H9 (cell line): ENCODE measurements around the gene AXIN1. TPM values are rescaled to one million over a fixed set of nuclear protein-coding genes. Genes with fewer than 3 reads are reported as not detected.

Source experiments
- DNase-seq: peaks from one replicate; pipeline ENCODE4 v3.0.0-alpha.2; 2017
- H2AFZ ChIP-seq: one replicate; pipeline ENCODE4 v1.6.1; 2013; ENCODE audit warnings: mild to moderate bottlenecking, low read length, control low read depth, moderate library complexity
- H2AK5ac ChIP-seq: 2 replicates; pipeline ENCODE4 v1.6.1; 2013; ENCODE audit warnings: low read length, control low read depth, mixed read lengths; ENCODE audit not compliant: insufficient read length
- H2BK120ac ChIP-seq: one replicate; pipeline ENCODE4 v1.6.1; 2013; ENCODE audit warnings: low read depth, mild to moderate bottlenecking, low read length, control low read depth, inconsistent platforms; ENCODE audit not compliant: poor library complexity, severe bottlenecking
- H2BK12ac ChIP-seq: 2 replicates; pipeline ENCODE4 v1.6.1; 2013; ENCODE audit warnings: low read length, control low read depth, mixed read lengths, low read depth; ENCODE audit not compliant: insufficient read length
- H2BK15ac ChIP-seq: 2 replicates; pipeline ENCODE4 v1.6.1; 2013; ENCODE audit warnings: low read depth, low read length, control low read depth
- H2BK20ac ChIP-seq: one replicate; pipeline ENCODE4 v1.6.1; 2013; ENCODE audit warnings: low read depth, mild to moderate bottlenecking, low read length, control low read depth, inconsistent platforms; ENCODE audit not compliant: poor library complexity, severe bottlenecking
- H2BK5ac ChIP-seq: 2 replicates; pipeline ENCODE4 v1.6.1; 2013; ENCODE audit warnings: low read length, control low read depth, mixed read lengths; ENCODE audit not compliant: insufficient read length
- H3K14ac ChIP-seq: 2 replicates; pipeline ENCODE4 v1.6.1; 2013; ENCODE audit warnings: low read length, control low read depth; ENCODE audit not compliant: insufficient read depth
- H3K18ac ChIP-seq: 2 replicates; pipeline ENCODE4 v1.6.1; 2013; ENCODE audit warnings: low read depth, mild to moderate bottlenecking, mixed read lengths, low read length, control low read depth; ENCODE audit not compliant: insufficient read length
- H3K23ac ChIP-seq: 2 replicates; pipeline ENCODE4 v1.6.1; 2013; ENCODE audit warnings: low read length, control low read depth, mixed read lengths, low read depth; ENCODE audit not compliant: insufficient read length
- H3K23me2 ChIP-seq: 2 replicates; pipeline ENCODE4 v1.6.1; 2013; ENCODE audit warnings: low read depth, mild to moderate bottlenecking, mixed read lengths, low read length, control low read depth; ENCODE audit not compliant: insufficient read length, poor library complexity, severe bottlenecking
- H3K27ac ChIP-seq: 2 replicates; pipeline ENCODE4 v1.5.1; 2013; ENCODE audit warnings: low read length, control low read depth, mixed read lengths, low read depth; ENCODE audit not compliant: insufficient read length
- H3K27me3 ChIP-seq: 2 replicates; pipeline ENCODE4 v1.6.1; 2013; ENCODE audit warnings: low read length, control low read depth, inconsistent platforms; ENCODE audit not compliant: insufficient read depth
- H3K4ac ChIP-seq: 2 replicates; pipeline ENCODE4 v1.6.1; 2013; ENCODE audit warnings: low read depth, mild to moderate bottlenecking, control low read depth, inconsistent platforms, low read length, moderate library complexity
- H3K4me1 ChIP-seq: 2 replicates; pipeline ENCODE4 v1.6.1; 2013; ENCODE audit warnings: low read length, control low read depth, inconsistent platforms; ENCODE audit not compliant: insufficient read depth
- H3K4me2 ChIP-seq: 2 replicates; pipeline ENCODE4 v1.6.1; 2013; ENCODE audit warnings: low read length, control low read depth, mixed read lengths; ENCODE audit not compliant: insufficient read length, insufficient read depth
- H3K56ac ChIP-seq: 2 replicates; pipeline ENCODE4 v1.6.1; 2013; ENCODE audit warnings: low read depth, mild to moderate bottlenecking, mixed read lengths, low read length, control low read depth; ENCODE audit not compliant: insufficient read length
- H3K79me1 ChIP-seq: 2 replicates; pipeline ENCODE4 v1.6.1; 2013; ENCODE audit warnings: low read depth, mild to moderate bottlenecking, moderate library complexity, low read length, control low read depth, inconsistent platforms; ENCODE audit not compliant: insufficient read depth, poor library complexity, severe bottlenecking
- H3K79me2 ChIP-seq: 2 replicates; pipeline ENCODE4 v1.6.1; 2013; ENCODE audit warnings: low read length, control low read depth, inconsistent platforms; ENCODE audit not compliant: insufficient read depth
- H3K9ac ChIP-seq: 2 replicates; pipeline ENCODE4 v1.6.1; 2013; ENCODE audit warnings: low read length, control low read depth, mixed read lengths; ENCODE audit not compliant: insufficient read length; ENCODE audit errors: extremely low read depth
- H3K9me3 ChIP-seq: one replicate; pipeline ENCODE4 v1.6.1; 2013; ENCODE audit warnings: low read depth, low read length, inconsistent platforms; ENCODE audit not compliant: control insufficient read depth
- H3T11ph ChIP-seq: one replicate; pipeline ENCODE4 v1.6.1; 2013; ENCODE audit warnings: mild to moderate bottlenecking, low read length, control low read depth, inconsistent platforms
- H4K20me1 ChIP-seq: one replicate; pipeline ENCODE4 v1.6.1; 2013; ENCODE audit not compliant: control insufficient read depth, insufficient read length, insufficient read depth
- H4K5ac ChIP-seq: 2 replicates; pipeline ENCODE4 v1.6.1; 2013; ENCODE audit warnings: low read depth, mild to moderate bottlenecking, mixed read lengths, low read length, control low read depth; ENCODE audit not compliant: insufficient read length
- H4K8ac ChIP-seq: replicated peaks from 2 replicates; pipeline ENCODE4 v1.6.1; 2013; ENCODE audit warnings: low read length, control low read depth, mixed read lengths, low read depth; ENCODE audit not compliant: insufficient read length
- H4K91ac ChIP-seq: 2 replicates; pipeline ENCODE4 v1.6.1; 2013; ENCODE audit warnings: low read depth, mild to moderate bottlenecking, moderate library complexity, mixed read lengths, low read length, control low read depth; ENCODE audit not compliant: insufficient read length
- H3K27ac Mint-ChIP-seq, 3 experiments: 2 replicates in 2 of 3; 3 replicates in 1 of 3; pipeline ENCODE4 v1.8.0; 2020 to 2021; ENCODE audit warnings: mixed read lengths in 3 of 3, mild to moderate bottlenecking in 1 of 3, moderate library complexity in 1 of 3
- H3K27me3 Mint-ChIP-seq: 2 replicates; pipeline ENCODE4 v1.8.0; 2021; ENCODE audit warnings: low read depth, mild to moderate bottlenecking, moderate library complexity, mixed read lengths
- H3K36me3 Mint-ChIP-seq, 3 experiments: 2 replicates in 2 of 3; 3 replicates in 1 of 3; pipeline ENCODE4 v1.8.0; 2020 to 2021; ENCODE audit warnings: low read depth in 3 of 3, mixed read lengths in 3 of 3; ENCODE audit not compliant: insufficient read depth in 1 of 3
- H3K4me1 Mint-ChIP-seq, 2 experiments: 2 replicates each; pipeline ENCODE4 v1.8.0; 2020; ENCODE audit warnings: mixed read lengths in 2 of 2
- H3K4me3 Mint-ChIP-seq, 2 experiments: 2 replicates in 1 of 2; 3 replicates in 1 of 2; pipeline ENCODE4 v1.8.0; 2020 to 2021; ENCODE audit warnings: mild to moderate bottlenecking in 2 of 2, mixed read lengths in 2 of 2, moderate library complexity in 1 of 2
- H3K9me3 Mint-ChIP-seq, 2 experiments: 2 replicates in 1 of 2; 3 replicates in 1 of 2; pipeline ENCODE4 v1.8.0; 2020; ENCODE audit warnings: mild to moderate bottlenecking in 2 of 2, mixed read lengths in 2 of 2, moderate library complexity in 1 of 2
- CTCF ChIP-seq: fragments of 200-600 bp; sonication (generic); conservative IDR thresholded peaks from 3 replicates; pipeline ENCODE4 v1.8.0; 2021; ENCODE audit warnings: antibody characterized with exemption, mild to moderate bottlenecking
- WGBS: extraction: QIAGEN DNeasy Blood & Tissue Kit; methylation state at CpG from one replicate; pipeline ENCODE4 v1.1.7; 2013; ENCODE audit warnings: missing lambda C conversion rate, low lambda C conversion rate, mixed read lengths; ENCODE audit not compliant: insufficient read length; ENCODE audit errors: extremely low coverage; 5-methylcytosine and 5-hydroxymethylcytosine counted together
- total RNA-seq: library from RNA; stranded (reverse); gene quantifications from 2 replicates; pipeline ENCODE4 v1.2.1, GENCODE V29; 2021

The AXIN1 gene
- total RNA-seq, 1 experiment from 2014 or later = 50.9 TPM

GRCh38 chr16:239948-240277 lies 112.6 kb downstream of the AXIN1 start:
- Histone ChIP-seq H3K18ac (no peak overlapping the region), H4K5ac (no peak overlapping the region), H4K8ac (no peak overlapping the region), H3K79me2 (no peaks in the 10 kb centered on the region; the same call in 1 of the 2 replicates), H3K9ac (no peak overlapping the region), H2AK5ac (no peak overlapping the region), H4K91ac (no peak overlapping the region), H2BK15ac (no peak overlapping the region), H3K27me3 (no peaks in the 10 kb centered on the region), H3K14ac (no peak overlapping the region), H2BK12ac (no peak overlapping the region), H4K20me1 (no peaks in the 10 kb centered on the region), H3K79me1 (peaks cover 12% of the 10 kb centered on the region), H2BK5ac (no peak overlapping the region), H3K23me2 (no peaks in the 10 kb centered on the region), H3K27ac (no peak overlapping the region), H3K4me1 (no peaks in the 10 kb centered on the region), H3K4ac (no peak overlapping the region), H2AFZ (no peak overlapping the region), H2BK20ac (no peak overlapping the region), H3K56ac (no peak overlapping the region), H3T11ph (no peak overlapping the region), H3K4me2 (no peak overlapping the region), H3K23ac (no peak overlapping the region), H3K9me3 (no peaks in the 10 kb centered on the region), H2BK120ac (no peak overlapping the region)
- H3K27ac Mint-ChIP-seq = peak overlapping the region in 1 of 3 experiments; percentile 36; a peak in 3 of 7 replicates
- H3K36me3 Mint-ChIP-seq = peaks cover 0 to 11% (median 6%) of the 10 kb centered on the region in 3 experiments; a peak in 5 of 7 replicates
- peaks cover 2 to 6% of the 10 kb centered on the region in 2 experiments for H3K4me1 Mint-ChIP-seq
- WGBS = no CpG with 5 or more reads among the region's 3 CpGs
- H3K9me3 Mint-ChIP-seq = no peaks in the 10 kb centered on the region
- DNase-seq = no peak
- TF ChIP-seq CTCF = no peak
- no peak overlapping the region for H3K4me3 Mint-ChIP-seq
- H3K27me3 Mint-ChIP-seq = no peaks in the 10 kb centered on the region

Other genes with a start within 250 kb of the AXIN1 start
- gene NPRL3, start 214.1 kb downstream of the AXIN1 start, total RNA-seq = 36.9 and 37.1 TPM in 2 replicates
- not detected in 2 replicates for gene HBZ, start 200.1 kb downstream of the AXIN1 start, total RNA-seq
- not detected in 2 replicates for gene HBM, start 186.7 kb downstream of the AXIN1 start, total RNA-seq
- gene HBA2, start 179.8 kb downstream of the AXIN1 start, total RNA-seq = 4.3 TPM in 1 of 2 replicates, not detected in the other
- gene HBA1, start 176.0 kb downstream of the AXIN1 start, total RNA-seq = 2.0 and 7.2 TPM in 2 replicates
- gene HBQ1, start 172.3 kb downstream of the AXIN1 start, total RNA-seq = 3.5 and 4.4 TPM in 2 replicates
- 128 and 137 TPM in 2 replicates for gene LUC7L, start 123.3 kb downstream of the AXIN1 start, total RNA-seq
- gene FAM234A, start 117.9 kb downstream of the AXIN1 start, total RNA-seq = 94.9 and 98.8 TPM in 2 replicates
- gene RGS11, start 76.8 kb downstream of the AXIN1 start, total RNA-seq = 2.9 and 3.4 TPM in 2 replicates
- 4.2 and 5.9 TPM in 2 replicates for gene ARHGDIG, start 72.1 kb downstream of the AXIN1 start, total RNA-seq
- gene PDIA2, start 69.6 kb downstream of the AXIN1 start, total RNA-seq = 1.1 and 1.4 TPM in 2 replicates
- 154 TPM in 2 replicates for gene MRPL28, start 17.8 kb upstream of the AXIN1 start, total RNA-seq
- 111 and 114 TPM in 2 replicates for gene PGAP6, start 29.3 kb upstream of the AXIN1 start, total RNA-seq
- gene NME4, start 44.5 kb upstream of the AXIN1 start, total RNA-seq = 319 and 320 TPM in 2 replicates
- 38.8 and 39.3 TPM in 2 replicates for gene DECR2, start 49.2 kb upstream of the AXIN1 start, total RNA-seq
- gene RAB11FIP3, start 72.9 kb upstream of the AXIN1 start, total RNA-seq = 37.1 TPM in 2 replicates
- gene CAPN15, start 175.0 kb upstream of the AXIN1 start, total RNA-seq = 71.2 and 76.4 TPM in 2 replicates
- 0.33 and 0.50 TPM in 2 replicates for gene PRR35, start 207.7 kb upstream of the AXIN1 start, total RNA-seq
- 0.26 and 0.42 TPM in 2 replicates for gene NHLRC4, start 214.3 kb upstream of the AXIN1 start, total RNA-seq
- gene PIGQ, start 217.2 kb upstream of the AXIN1 start, total RNA-seq = 58.0 and 65.5 TPM in 2 replicates
- 19.1 and 20.4 TPM in 2 replicates for gene RAB40C, start 237.3 kb upstream of the AXIN1 start, total RNA-seq